SH-SY5Y (cell line): Measurements from ENCODE around the gene TRABD2B.

Experiments used
- GATA2 ChIP-seq: IDR thresholded peaks from 2 replicates; pipeline ENCODE4 v1.6.1; 2011; ENCODE audit warnings: mild to moderate bottlenecking, low read depth, low read length
- GATA3 ChIP-seq: IDR thresholded peaks from 2 replicates; pipeline ENCODE4 v1.6.1; 2011; ENCODE audit warnings: low read depth, mild to moderate bottlenecking, low read length, moderate library complexity

DNA sequence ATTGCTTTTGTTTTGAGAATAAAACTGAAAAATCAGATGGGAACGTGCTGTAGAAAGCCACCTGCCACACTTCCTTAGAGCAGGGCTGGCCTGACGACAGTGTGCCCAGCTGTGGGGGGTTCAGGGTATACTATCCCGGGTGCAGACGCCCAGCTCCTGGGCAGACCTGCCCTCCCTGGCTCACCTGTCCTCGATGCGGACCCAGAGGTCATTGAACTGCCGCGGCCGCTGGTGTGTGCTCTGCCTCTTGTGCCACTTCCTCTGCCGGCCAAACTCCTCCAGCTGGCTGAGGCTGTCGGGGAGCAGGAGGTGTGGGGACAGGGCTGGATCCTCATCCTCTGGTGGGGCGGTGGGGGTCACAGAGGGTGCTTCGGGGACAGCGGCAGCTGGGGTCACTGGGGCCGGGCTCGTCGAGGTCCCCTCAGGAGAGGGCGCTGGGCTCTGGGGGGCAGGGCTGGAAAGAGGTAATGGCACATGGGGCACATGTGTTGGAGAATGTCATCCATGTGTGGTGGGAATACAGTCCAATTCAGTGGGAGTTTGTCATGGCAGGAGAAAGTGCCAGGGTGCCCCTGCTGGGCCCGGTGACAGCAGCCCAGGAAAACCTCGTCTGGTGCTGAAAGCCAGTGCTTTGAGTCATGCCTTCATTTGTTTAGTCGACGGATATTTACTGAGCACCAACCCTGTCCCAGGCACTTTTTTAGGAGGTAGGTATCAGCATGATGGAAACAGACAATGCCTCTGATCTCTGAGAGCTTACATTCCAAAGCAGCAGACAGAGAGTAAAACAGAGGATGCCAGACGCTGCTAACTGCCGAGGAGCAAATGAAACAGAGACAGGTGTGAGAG, 222.0 kb downstream of the TRABD2B start:
- TF ChIP-seq GATA2 (no peak), GATA3 (no peak)
